GM18508 (cell line): Measurements from ENCODE around the gene TCF7.

ENCODE experiments used
- ATAC-seq: cut with Tn5 transposase; IDR thresholded peaks from one replicate; pipeline ENCODE4 v1.9.1; 2021; ENCODE audit warnings: moderate number of reproducible peaks; ENCODE audit not compliant: insufficient read depth, unreplicated experiment

TCF7 gene

GRCh38 chr5:134113902-134114875, at the start of gene TCF7:
TCF7 (plus strand) TSS chr5:134114681; CDS start chr5:134114907, 226 bp downstream.
- ATAC-seq, result no peak

- no peak for ATAC-seq
Observed at GRCh38 chr5:134069553-134069952, 44.9 kb upstream of the TCF7 start.

- ATAC-seq, result no peak
Observed at GRCh38 chr5:134070725-134071613, 43.5 kb upstream of the TCF7 start.

- no peak for ATAC-seq
Observed at GRCh38 chr5:134071614-134072207, 42.8 kb upstream of the TCF7 start.

GRCh38 chr5:134072471-134073210, 41.8 kb upstream of the TCF7 start:
- ATAC-seq, result no peak

GRCh38 chr5:134073404-134073803, 41.1 kb upstream of the TCF7 start:
- no peak for ATAC-seq

- ATAC-seq, result no peak
Observed at GRCh38 chr5:134075102-134075501, 39.4 kb upstream of the TCF7 start.

GRCh38 chr5:134077926-134078580, 36.4 kb upstream of the TCF7 start:
- ATAC-seq, result no peak

GRCh38 chr5:134079748-134080581, 34.5 kb upstream of the TCF7 start:
- no peak for ATAC-seq

- no peak for ATAC-seq
Observed at GRCh38 chr5:134082264-134082992, 32.1 kb upstream of the TCF7 start.

GRCh38 chr5:134083517-134083916, 31.0 kb upstream of the TCF7 start:
- no peak for ATAC-seq

- ATAC-seq, result no peak
Observed at GRCh38 chr5:134084022-134084565, 30.4 kb upstream of the TCF7 start.

- ATAC-seq, result no peak
Observed at GRCh38 chr5:134084570-134084969, 29.9 kb upstream of the TCF7 start.

GRCh38 chr5:134085411-134085810, 29.1 kb upstream of the TCF7 start:
- ATAC-seq, result no peak

- no peak for ATAC-seq
Observed at GRCh38 chr5:134086225-134086942, 28.1 kb upstream of the TCF7 start.

GRCh38 chr5:134086943-134087305, 27.6 kb upstream of the TCF7 start:
- ATAC-seq, result no peak

- no peak for ATAC-seq
Observed at GRCh38 chr5:134088291-134088690, 26.2 kb upstream of the TCF7 start.
